Stimulated activated CD8-positive, alpha-beta memory T cell treated with anti-CD3 and anti-CD28 coated beads, Interleukin-2, amount 100 ng/mL, for 1 hour (primary cell): Measurements from ENCODE around the gene PPP1R13L.

Source experiments
- DNase-seq, 2 donors: peaks; one replicate each; pipeline ENCODE4 v3.0.0-alpha.2; 2020; ENCODE audit warnings: low read depth in 2 of 2

PPP1R13L gene, protein sequence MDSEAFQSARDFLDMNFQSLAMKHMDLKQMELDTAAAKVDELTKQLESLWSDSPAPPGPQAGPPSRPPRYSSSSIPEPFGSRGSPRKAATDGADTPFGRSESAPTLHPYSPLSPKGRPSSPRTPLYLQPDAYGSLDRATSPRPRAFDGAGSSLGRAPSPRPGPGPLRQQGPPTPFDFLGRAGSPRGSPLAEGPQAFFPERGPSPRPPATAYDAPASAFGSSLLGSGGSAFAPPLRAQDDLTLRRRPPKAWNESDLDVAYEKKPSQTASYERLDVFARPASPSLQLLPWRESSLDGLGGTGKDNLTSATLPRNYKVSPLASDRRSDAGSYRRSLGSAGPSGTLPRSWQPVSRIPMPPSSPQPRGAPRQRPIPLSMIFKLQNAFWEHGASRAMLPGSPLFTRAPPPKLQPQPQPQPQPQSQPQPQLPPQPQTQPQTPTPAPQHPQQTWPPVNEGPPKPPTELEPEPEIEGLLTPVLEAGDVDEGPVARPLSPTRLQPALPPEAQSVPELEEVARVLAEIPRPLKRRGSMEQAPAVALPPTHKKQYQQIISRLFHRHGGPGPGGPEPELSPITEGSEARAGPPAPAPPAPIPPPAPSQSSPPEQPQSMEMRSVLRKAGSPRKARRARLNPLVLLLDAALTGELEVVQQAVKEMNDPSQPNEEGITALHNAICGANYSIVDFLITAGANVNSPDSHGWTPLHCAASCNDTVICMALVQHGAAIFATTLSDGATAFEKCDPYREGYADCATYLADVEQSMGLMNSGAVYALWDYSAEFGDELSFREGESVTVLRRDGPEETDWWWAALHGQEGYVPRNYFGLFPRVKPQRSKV

GRCh38 chr19:45404557-45405434 is at the start of gene PPP1R13L:
Gene PPP1R13L (minus strand): TSS chr19:45405069. CDS start chr19:45398318, 6,751 bp downstream.
- no peak for DNase-seq

DNA sequence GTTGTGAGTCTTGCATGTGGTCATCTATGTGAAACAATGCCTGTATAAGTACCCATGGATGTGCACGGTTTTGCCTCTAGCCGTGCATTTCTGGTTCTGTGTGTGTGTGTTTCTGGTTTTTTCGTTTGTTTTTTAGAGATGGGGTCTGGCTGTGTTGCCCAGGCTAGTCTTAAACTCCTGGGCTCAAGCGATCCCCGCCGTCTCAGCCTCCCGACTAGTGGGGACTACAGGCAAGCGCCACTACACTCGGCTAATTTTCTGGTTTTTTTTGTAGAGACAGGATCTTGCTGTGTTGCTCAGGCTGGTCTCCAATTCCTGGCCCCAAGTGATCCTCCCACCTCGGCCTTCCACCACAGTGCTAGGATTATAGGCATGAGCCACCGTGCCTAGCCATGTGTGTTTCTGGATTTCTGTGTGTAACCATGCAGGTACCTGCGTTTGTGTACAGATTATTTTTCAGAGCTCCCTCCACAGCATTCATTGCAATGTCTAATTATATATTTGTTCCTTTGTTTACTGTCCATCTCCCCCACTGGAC is 47.0 kb upstream of the PPP1R13L start:
- DNase-seq, result no peak

DNA sequence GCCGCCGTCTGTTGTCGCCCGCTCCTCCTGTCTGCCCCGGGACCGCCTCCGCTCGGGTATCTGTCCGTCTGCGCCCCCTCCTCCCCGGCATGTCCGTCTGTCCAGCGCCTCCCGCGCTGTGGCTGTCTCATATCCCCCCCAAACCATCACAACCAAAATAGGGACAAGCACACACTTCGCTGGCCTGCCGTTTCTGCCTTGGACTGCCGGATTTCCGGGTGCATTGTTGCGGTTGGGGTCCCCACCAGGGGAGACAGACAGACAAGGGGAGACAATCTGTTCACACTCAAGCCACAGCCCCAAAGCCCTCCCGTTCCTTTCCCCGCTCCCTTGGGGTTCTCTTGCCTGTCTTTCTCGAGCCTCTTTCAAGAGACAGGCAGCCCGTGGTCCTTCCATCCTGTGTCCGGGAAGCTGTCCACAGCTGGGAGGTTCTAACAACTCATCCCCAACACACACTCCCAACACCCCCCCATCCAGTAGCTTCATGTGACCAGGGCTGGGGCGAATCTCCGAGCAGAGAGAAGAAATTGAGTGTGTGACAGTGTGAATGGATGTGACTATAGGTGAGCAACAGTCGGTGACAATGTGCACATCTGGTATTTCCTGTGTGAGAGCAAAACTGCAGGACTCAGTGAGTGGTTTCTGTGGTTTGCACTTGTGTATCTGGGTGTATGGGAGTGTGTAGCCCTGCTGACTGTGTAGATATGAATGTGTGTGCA is 46.4 kb upstream of the PPP1R13L start:
- DNase-seq, result no peak

- DNase-seq, result no peak
Measured at GRCh38 chr19:45450012-45450333, 45.1 kb upstream of the PPP1R13L start.

DNA sequence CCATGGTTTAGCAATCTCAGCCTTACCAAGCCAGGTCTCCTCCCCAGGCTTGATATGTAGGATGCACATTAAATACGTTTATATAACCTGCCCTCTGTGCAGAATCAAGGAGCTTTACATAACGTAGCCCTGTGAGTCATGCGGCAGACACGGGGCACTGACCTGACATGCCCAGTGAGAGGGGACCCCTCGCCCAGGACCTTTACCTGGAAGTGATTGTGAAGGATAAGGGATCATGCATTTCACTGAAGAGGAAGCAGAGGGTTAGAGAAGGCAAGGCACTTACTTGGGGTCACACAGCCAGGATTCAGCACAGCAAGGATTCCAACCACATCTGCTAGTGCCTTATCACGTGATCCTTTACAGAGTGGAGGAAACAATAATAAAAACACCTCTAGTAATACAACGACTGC is 44.0 kb upstream of the PPP1R13L start:
- no peak for DNase-seq

DNA sequence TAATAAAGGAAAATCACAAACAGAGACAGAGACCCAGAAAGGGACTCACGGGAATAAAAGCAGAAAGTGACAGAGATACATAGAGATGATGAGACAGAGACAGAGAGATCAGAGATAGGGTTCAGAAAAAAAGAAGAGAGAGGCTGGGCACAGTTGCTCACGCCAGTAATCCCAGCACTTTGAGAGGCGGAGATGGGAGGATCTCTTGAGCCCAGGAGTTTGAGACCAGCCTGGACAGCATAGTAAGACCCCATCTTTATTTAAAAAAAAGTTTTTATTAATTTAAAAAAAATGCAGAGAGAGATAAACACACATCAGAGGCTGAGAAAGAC is 43.5 kb upstream of the PPP1R13L start:
- DNase-seq, result no peak

GRCh38 chr19:45446944-45447343 is 42.1 kb upstream of the PPP1R13L start:
- no peak for DNase-seq

- no peak for DNase-seq
Measured at GRCh38 chr19:45446295-45446694, 41.4 kb upstream of the PPP1R13L start.

DNA sequence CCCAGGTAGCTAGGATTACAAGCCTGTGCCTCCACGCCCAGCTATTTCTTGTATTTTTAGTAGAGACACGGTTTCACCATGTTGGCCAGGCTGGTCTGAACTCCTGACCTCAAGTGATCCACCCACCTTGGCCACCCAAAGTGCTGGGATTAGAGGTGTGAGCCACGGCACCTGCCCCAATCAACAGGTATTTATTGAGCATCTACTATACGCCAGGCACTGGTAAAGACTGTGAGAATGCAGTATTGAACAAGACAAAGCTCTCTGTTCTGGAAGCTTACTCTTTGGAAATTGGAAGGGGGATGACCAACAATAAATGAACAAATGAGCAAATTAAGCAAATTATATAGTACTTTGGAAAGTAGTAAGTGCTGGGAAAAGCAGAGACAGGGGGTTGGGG is 40.3 kb upstream of the PPP1R13L start:
- DNase-seq, result no peak

DNA sequence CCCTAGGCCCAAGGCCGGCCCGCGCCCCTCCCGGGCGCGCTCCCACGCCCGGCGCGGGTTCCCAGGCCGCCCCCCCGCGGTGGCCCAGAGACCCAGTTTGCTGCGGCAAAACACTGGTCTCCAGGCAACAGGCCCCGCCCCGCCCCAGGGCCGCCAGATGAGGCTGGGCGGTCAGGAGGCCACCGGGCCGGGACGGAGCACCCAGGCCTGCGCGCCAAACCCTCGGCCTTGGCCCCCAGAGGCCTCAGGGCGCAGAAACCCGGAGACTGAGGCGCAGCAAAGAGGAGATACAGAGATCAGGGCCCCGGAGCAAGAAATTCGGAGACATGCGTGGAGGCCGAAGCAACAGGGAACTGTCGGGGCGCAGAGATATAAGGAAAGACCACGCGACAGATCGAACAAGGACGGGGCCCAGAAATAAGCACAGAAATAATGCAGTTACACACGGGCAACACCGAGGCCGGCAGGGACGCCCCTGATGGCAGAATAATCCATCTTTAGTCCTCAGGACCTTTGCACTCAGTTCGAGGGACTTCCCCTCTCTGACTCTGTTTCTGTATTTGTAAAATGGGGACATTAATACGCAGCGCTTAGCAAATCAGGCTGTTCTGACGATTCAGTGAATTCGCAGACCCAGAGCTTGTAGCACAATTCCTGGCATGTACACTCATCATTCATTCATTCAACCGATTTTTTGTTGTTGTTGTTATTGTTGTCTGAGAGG is 39.6 kb upstream of the PPP1R13L start:
- DNase-seq, result peak; percentile 66 to 68

GRCh38 chr19:45443462-45444317 is 38.8 kb upstream of the PPP1R13L start:
- peak in 1 of 2 donors; percentile 34 for DNase-seq

- DNase-seq, result no peak
Measured at GRCh38 chr19:45442778-45443461, 38.1 kb upstream of the PPP1R13L start.

GRCh38 chr19:45442408-45442777 is 37.5 kb upstream of the PPP1R13L start:
- DNase-seq, result no peak

DNA sequence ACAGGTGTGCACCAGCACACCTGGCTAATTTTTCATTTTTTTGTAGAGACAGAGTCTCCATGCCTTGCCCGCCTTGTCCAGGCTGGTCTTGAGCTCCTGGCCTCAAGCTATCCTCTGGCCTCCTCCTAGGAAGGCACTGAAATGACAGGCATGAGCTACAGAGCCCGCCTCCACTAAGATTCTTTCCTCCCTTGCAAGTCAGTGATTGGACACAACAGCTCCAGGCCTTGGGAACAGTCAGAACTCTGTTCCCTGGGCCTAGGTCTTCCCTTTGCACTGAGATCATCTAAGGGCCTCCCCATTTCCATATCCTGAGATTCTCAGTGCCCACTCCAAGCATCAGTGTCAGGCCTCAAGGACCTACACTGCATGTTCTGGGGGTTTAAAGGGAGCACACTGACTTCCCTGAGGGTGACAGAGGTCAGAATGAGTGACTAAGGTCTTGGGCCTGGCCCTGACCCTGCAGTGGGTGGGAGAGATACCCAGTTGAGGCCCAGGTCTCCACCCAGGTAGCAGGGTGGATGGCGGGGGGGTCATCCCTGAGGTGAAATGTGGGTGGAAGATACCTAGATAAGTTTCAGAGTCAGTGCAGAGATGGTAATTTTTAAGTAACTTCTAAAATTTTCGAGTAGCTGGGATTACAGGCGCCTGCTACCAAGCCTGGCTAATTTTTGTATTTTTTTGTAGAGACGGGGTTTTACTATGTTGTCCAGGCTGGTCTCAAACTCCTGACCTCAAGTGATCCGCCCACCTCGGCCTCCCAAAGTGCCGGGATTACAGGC is 36.2 kb upstream of the PPP1R13L start:
- no peak for DNase-seq

GRCh38 chr19:45440259-45440638 is 35.4 kb upstream of the PPP1R13L start:
- DNase-seq, result no peak

DNA sequence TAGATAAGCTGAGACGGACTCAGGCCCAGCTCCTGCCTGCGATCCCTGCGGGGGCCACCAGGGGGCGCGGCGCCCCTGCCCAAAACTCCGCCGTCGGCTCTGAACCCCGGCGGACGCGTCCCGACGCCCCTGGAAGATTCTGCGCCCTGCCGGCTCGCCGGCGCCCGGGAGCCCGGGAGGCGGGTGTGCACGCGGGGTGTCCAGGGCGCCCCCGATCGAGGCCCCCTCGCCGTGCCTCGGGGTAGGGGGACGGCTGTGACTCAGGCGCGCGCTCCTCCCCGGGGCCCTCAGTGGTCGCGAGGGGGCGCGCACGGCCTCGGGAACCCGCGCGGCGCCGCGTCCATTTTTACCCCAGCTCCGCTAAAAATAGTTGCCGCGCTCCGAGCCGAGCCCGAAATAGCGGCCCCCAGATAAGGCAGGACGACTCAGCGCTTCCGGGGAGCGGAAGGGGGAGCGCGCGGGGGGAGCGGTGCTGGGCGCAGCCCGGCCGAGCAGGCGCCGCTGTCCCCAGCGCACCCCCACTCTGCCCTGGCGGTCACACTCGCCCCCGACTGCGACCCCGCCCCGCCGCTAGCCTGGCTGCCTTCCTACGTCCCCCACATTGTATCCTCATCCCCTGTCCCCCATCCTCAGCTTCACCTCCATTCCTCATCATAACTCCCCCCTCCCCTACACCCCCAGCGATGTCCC is 34.8 kb upstream of the PPP1R13L start:
- DNase-seq, result peak; percentile 75 to 78

DNA sequence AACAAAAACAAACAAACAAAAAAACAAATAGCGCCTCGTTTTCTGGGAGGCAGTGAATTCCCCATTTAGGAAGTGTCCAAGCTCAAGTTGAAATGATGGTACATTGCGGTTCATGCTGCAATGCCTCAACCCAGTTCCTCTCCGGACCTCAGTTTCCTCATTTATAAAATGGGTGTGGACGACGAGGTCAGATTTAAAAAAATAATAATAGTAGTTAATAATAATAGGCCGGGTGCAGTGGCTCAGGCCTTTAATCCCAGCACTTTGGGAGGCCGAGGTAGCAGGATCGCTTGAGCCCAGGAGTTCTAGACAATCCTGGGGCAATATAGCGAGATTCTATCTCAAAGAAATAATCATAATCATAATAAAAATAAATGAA is 34.3 kb upstream of the PPP1R13L start:
- no peak for DNase-seq

DNA sequence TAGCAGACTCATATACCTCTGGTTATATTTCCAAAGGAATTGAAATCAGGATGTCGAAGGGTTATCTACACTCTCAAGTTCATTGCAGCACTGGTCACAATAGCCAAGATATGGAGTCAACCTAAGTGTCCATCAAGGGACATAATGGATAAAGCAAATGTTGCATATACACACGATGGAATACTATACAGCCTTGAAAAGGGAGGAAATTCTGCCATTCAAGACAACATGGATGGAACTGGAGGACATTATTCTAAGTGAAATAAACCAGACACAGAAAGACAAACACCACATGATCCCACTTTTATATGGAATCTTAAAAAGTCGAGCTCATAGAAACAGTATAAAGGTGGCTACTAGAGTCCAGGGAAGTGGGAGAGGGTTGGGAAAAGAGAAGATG is 32.5 kb upstream of the PPP1R13L start:
- no peak for DNase-seq
